HG03378 (cell line): ENCODE measurements around the gene MIER2.
"Not testable (repeated sequence)": the region's sequence is repeated elsewhere in the genome, so short reads cannot be mapped to it uniquely, and the experiment has no call there.

Source experiments
- ATAC-seq: cut with Tn5 transposase; IDR thresholded peaks from one replicate; pipeline ENCODE4 v1.9.1; 2021; ENCODE audit warnings: mild to moderate bottlenecking, moderate library complexity; ENCODE audit not compliant: unreplicated experiment

Gene MIER2

GRCh38 chr19:364496-365287 is 20.1 kb upstream of the MIER2 start:
- no peak for ATAC-seq

- ATAC-seq, result no peak
Observed at GRCh38 chr19:362683-363082, 18.1 kb upstream of the MIER2 start.

GRCh38 chr19:362154-362553 is 17.6 kb upstream of the MIER2 start:
- ATAC-seq, result no peak

GRCh38 chr19:359653-359925 is 15.0 kb upstream of the MIER2 start:
- no peak for ATAC-seq

GRCh38 chr19:355536-355935 is 10.9 kb upstream of the MIER2 start:
- not testable (repeated sequence) for ATAC-seq

- no peak for ATAC-seq
Observed at GRCh38 chr19:355134-355533, 10.5 kb upstream of the MIER2 start.

GRCh38 chr19:351976-352625 is 7.5 kb upstream of the MIER2 start:
- no peak for ATAC-seq

GRCh38 chr19:347946-348861 is 3.6 kb upstream of the MIER2 start:
- ATAC-seq, result no peak

GRCh38 chr19:345320-345879 is 804 bp upstream of the MIER2 start:
- no peak for ATAC-seq

GRCh38 chr19:343941-344624 is 513 bp downstream of the MIER2 start:
- ATAC-seq, result no peak

- ATAC-seq, result no peak
Observed at GRCh38 chr19:343451-343931, 1.1 kb downstream of the MIER2 start.

GRCh38 chr19:342801-343421 is 1.7 kb downstream of the MIER2 start:
- no peak for ATAC-seq

GRCh38 chr19:342128-342455 is 2.5 kb downstream of the MIER2 start:
- ATAC-seq, result no peak

GRCh38 chr19:341386-342127 is 3.0 kb downstream of the MIER2 start:
- no peak for ATAC-seq

- no peak for ATAC-seq
Observed at GRCh38 chr19:340620-341385, 3.8 kb downstream of the MIER2 start.

GRCh38 chr19:339262-339887 is 5.2 kb downstream of the MIER2 start:
- no peak for ATAC-seq

- no peak for ATAC-seq
Observed at GRCh38 chr19:338421-338820, 6.2 kb downstream of the MIER2 start.

GRCh38 chr19:336067-336614 is 8.5 kb downstream of the MIER2 start:
- ATAC-seq, result no peak
